SK-N-SH (cell line): Measurements from ENCODE around the gene SEC14L1.

Source experiments
- EZH2phosphoT487 ChIP-seq: fragments of 200-600 bp; sonication (generic); IDR thresholded peaks from 2 replicates; pipeline ENCODE4 v1.6.1; 2017; ENCODE audit warnings: low read depth, mixed run types, mild to moderate bottlenecking, antibody characterized with exemption, moderate library complexity, borderline replicate concordance
- POLR2AphosphoS5 ChIP-seq: IDR thresholded peaks from 2 replicates; pipeline ENCODE4 v1.6.1; 2012; ENCODE audit warnings: low read depth, low read length
- TF ChIP-seq, protein P1 (sequence below): fragments of 200-600 bp; sonication (generic); IDR thresholded peaks from 2 replicates; pipeline ENCODE4 v1.6.1; 2017; ENCODE audit warnings: antibody characterized with exemption, mild to moderate bottlenecking, moderate library complexity
- TF ChIP-seq, protein P2 (sequence below): IDR thresholded peaks from 2 replicates; pipeline ENCODE4 v1.4.0; 2012; ENCODE audit warnings: low read depth, borderline replicate concordance

DNA sequence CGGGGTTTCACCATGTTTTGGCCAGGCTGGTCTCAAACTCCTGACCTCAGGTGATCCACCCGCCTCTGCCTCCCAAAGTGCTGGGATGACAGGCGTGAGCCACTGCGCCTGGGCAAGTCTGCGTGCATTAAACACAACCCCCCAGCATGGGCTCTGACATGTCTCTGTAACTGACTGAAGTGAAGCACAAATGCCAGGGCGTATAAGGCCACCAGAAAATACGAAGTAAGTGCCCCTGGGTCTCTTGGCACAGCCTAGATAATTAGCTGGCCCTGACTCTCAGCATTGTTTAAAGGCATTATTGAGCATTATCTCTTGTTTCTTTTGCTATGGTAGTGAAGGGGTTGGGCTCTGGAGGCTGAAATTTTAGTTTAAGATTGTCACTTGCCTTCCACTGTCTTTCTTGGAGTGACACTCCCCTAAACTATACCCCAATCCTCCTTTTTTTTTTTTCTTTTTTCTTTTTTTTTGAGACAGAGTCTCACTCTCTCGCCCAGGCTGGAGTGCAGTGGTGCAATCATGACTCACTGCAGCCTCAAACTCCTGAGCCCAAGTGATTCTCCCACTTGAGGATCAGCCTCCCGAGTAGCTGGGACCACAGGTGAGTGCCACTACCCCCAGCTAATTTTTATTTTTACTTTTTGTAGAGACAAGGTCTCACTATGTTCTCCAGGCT, 8.2 kb upstream of the SEC14L1 start:
- TF ChIP-seq POLR2AphosphoS5 (no peak), EZH2phosphoT487 (no peak)
- TF ChIP-seq, protein P1, sequence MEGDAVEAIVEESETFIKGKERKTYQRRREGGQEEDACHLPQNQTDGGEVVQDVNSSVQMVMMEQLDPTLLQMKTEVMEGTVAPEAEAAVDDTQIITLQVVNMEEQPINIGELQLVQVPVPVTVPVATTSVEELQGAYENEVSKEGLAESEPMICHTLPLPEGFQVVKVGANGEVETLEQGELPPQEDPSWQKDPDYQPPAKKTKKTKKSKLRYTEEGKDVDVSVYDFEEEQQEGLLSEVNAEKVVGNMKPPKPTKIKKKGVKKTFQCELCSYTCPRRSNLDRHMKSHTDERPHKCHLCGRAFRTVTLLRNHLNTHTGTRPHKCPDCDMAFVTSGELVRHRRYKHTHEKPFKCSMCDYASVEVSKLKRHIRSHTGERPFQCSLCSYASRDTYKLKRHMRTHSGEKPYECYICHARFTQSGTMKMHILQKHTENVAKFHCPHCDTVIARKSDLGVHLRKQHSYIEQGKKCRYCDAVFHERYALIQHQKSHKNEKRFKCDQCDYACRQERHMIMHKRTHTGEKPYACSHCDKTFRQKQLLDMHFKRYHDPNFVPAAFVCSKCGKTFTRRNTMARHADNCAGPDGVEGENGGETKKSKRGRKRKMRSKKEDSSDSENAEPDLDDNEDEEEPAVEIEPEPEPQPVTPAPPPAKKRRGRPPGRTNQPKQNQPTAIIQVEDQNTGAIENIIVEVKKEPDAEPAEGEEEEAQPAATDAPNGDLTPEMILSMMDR: no peak
- TF ChIP-seq, protein P2, sequence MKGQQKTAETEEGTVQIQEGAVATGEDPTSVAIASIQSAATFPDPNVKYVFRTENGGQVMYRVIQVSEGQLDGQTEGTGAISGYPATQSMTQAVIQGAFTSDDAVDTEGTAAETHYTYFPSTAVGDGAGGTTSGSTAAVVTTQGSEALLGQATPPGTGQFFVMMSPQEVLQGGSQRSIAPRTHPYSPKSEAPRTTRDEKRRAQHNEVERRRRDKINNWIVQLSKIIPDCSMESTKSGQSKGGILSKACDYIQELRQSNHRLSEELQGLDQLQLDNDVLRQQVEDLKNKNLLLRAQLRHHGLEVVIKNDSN: no peak
